Esophagus muscularis mucosa (tissue), 3 donors: Measurements from ENCODE around the gene POU3F3.

Experiments
- POLR2A ChIP-seq: fragments of 450-650 bp; IDR thresholded peaks from one replicate; pipeline ENCODE4 v1.6.1; 2017; ENCODE audit warnings: antibody characterized with exemption, moderate library complexity, mild to moderate bottlenecking, low read depth
- TF ChIP-seq, protein P1 (sequence below), 3 experiments: fragments of 200-600 bp in 2 of 3; fragments of 450-650 bp in 1 of 3; sonication (generic) in 2 of 3; IDR thresholded peaks; one replicate each; pipeline ENCODE4 v1.5.1; 2017 to 2019; ENCODE audit warnings: antibody characterized with exemption in 3 of 3, mild to moderate bottlenecking in 2 of 3, moderate library complexity in 1 of 3

GRCh38 chr2:104897515-104898184 is 43.7 kb downstream of the POU3F3 start:
- TF ChIP-seq, protein P1, sequence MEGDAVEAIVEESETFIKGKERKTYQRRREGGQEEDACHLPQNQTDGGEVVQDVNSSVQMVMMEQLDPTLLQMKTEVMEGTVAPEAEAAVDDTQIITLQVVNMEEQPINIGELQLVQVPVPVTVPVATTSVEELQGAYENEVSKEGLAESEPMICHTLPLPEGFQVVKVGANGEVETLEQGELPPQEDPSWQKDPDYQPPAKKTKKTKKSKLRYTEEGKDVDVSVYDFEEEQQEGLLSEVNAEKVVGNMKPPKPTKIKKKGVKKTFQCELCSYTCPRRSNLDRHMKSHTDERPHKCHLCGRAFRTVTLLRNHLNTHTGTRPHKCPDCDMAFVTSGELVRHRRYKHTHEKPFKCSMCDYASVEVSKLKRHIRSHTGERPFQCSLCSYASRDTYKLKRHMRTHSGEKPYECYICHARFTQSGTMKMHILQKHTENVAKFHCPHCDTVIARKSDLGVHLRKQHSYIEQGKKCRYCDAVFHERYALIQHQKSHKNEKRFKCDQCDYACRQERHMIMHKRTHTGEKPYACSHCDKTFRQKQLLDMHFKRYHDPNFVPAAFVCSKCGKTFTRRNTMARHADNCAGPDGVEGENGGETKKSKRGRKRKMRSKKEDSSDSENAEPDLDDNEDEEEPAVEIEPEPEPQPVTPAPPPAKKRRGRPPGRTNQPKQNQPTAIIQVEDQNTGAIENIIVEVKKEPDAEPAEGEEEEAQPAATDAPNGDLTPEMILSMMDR (IDR thresholded peaks at IDR 0.05) = no peak
- no peak for TF ChIP-seq POLR2A
